ENCODE measurements around the gene TRDN.
"Not testable (repeated sequence)": the region's sequence is repeated elsewhere in the genome, so short reads cannot be mapped to it uniquely, and the experiment has no call there.

TRDN gene

DNA sequence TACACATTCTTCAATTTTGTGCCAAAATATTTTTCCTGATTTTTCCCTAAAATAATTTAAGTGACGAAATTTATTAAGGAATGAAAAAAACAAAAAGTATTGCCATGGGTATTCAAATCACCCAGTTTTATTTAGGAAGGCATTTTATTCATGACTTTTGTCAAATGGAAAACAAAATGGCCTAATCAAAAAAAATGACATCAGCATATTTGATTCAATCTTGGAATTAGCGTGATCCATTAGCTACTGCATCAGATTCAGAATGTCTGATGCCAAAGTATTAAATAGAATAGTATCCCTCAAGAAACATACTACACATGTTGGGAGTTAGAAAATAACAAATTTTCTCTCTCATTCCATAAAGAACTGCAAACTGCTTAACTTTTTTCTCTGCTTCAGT lies 129.2 kb downstream of the TRDN start:
- no peak for DNase-seq (ENCODE audit: low read depth)

DNA sequence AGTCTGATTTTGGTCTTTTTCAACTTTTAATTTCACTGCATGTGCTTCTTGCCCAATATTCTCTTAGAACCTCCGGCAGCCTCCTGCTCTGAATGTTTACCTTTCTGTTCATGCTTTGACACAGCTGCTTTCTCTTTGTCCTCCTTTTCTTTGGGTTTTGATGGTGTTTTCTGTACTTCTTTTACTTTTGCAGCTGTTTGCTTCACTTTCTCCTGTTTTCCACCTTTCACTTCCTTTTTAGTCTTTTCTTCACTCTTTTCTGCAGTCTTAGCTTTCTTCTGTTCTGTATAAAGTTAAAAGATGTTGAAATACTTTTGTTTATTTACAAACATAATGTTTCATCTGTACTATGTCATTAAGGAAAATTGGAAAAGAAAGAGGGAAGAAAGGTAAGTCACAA lies 133.1 kb downstream of the TRDN start:
- no peak for DNase-seq (ENCODE audit: low read depth)

DNA sequence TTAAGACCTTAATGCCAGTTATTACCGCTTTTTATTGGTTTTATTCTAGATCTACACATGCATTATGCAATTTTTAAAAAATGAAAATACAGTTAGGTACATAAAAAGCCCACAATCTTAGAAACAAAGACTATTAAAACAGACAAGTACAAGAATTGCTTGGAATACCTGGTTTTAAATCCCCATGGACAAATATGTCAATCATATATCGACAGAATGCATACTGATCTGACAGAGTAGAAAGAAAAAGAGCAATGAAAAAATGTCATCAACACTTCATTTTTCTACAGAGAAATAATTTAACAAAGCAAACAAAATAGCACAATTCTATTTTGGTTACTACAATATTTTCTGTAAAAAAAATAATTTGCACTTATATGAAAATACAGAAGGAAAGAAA lies 139.7 kb downstream of the TRDN start:
- no peak for DNase-seq (ENCODE audit: low read depth)

DNA sequence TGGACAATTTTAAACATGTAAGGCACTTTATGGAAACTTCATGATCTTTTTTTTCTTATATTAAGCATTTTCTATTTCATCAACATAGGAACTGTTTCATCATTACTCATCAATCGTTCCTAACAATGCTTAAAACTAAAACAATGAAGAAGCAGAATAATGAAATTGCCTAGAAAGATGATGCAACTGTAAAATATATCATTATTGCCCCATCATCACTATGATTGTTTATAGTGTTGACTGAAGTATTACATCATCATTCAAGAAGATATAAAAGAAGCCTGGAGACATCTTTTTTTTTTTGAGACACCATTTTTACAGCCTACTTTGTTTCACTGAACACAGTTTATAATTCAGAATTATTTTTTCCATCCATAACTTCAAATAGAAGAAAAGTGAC lies 147.2 kb downstream of the TRDN start:
- DNase-seq (ENCODE audit: low read depth): no peak

DNA sequence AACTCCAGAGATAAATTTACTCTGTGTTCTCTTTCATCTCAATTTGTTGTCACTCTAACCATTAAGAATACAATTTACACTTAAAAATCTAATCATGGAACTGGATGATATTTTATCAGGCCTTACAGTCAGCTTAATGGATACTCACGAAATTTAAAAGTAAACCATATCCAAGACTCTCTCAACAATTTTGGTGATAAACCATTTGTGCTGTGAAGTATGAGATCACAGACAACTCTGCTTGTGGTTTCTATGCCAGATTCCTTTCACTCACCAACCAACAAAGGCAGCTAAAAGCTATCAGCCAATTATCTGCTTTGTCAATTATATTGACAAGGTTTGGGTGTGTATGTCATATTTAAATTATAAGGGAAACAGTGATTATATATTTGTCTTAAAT lies 155.8 kb downstream of the TRDN start:
- DNase-seq (ENCODE audit: low read depth): no peak

DNA sequence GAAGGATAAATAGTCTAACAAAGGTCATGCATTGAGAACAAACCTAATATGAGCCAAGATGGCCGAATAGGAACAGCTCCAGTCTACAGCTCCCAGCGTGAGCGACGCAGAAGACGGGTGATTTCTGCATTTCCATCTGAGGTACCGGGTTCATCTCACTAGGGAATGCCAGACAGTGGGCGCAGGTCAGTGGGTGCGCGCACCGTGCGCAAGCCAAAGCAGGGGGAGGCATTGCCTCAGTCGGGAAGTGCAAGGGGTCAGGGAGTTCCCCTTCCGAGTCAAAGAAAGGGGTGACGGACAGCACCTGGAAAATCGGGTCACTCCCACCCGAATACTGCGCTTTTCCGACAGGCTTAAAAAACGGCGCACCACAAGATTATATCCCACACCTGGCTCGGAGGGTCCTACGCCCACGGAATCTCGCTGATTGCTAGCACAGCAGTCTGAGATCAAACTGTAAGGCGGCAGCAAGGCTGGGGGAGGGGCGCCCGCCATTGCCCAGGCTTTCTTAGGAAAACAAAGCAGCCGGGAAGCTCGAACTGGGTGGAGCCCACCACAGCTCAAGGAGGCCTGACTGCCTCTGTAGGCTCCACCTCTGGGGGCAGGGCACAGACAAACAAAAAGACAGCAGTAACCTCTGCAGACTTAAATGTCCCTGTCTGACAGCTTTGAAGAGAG lies 164.6 kb downstream of the TRDN start:
- not testable (repeated sequence) for DNase-seq (ENCODE audit: low read depth)

DNA sequence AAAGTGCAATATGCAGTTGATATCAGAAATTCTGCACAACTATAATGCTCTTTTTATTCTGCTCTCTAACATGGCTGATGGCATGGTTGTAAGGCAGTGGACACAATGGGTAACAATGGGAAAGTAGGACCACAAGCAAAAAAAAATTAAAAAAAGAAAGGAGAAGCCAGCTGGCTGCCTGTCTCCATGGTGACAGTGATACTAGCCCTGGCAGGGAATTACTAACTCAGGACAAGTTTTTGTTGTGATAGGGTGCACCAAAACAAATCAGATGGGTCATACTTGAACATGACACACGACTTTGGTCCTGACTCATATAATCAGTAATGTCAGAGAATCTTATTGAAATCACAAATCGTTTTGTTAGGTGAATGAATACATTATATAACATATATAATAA lies 169.4 kb downstream of the TRDN start:
- DNase-seq (ENCODE audit: low read depth): no peak

DNA sequence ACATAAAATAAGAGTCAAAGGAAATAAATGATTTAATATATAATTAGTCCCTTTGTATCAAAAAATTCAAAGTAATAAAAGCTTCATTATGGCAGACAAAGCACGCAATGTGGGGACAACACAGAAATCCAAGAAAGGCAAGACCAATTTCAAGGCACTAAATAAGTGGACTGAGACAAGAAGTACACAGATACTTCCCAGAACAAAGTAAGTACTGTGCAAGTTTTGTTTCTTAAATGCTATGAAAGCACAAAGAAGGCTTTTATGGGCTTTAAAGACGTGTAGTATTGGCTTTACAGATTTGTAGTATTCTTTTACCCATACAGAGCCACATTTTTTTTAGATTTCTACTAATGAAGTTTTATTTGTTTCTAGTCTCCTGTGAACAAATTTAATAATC lies 174.6 kb downstream of the TRDN start:
- no peak for DNase-seq (ENCODE audit: low read depth)

DNA sequence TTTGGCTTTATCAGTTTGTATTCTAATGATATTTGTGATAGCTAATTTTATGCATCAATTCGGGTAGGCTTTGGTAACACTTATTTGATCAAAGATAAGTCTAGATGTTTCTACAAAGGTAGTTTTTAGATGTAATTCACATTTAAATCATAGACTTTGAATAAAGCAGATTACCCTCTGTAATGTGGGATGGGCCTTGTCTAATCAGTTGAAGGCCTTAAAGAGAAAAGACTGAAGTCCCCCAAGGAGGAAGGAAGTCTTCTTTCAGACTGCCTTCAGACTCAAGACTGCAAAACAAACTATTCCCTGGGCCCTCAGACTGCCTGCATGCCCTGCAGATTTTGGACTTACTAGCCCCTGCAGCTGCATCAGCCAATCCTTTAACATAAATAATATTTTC lies 178.5 kb downstream of the TRDN start:
- DNase-seq (ENCODE audit: low read depth): no peak

DNA sequence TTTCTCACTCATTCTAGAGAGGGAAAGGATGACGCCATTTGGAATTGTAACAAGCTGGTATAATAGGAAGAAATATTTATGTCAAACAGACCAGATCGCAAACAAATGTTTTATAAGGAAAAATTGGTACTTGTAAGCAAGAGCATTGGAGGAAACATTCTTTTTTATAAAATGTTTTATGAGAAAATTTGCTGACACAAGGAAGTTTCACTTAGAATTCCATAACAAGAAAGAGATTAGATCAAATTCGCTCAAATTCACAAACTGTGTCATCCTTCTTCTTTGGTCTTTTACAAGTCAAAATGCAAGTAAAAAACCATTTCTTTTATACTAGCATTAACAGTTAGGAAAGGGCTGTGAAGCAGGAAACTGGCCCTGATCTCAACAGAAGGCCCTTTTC lies 179.9 kb downstream of the TRDN start:
- DNase-seq (ENCODE audit: low read depth): no peak

DNA sequence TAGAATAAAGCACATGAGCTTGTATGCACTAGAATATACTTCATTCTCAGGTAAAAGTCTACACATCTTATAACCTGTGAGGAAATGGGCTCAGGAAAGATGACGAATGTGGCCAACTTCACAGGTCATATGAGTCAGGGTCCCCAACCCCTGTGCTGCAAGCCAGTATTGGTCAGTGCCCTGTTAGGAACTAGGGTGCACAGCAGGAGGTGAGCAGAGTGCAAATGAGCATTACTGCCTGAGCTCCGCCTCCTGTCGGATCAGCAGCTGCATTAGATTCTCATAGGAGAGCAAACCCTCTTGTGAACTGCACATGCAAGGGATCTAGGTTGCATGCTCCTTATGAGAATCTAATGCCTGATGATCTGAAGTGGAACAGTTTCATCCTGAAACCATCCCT lies 182.3 kb downstream of the TRDN start:
- no peak for DNase-seq (ENCODE audit: low read depth)

DNA sequence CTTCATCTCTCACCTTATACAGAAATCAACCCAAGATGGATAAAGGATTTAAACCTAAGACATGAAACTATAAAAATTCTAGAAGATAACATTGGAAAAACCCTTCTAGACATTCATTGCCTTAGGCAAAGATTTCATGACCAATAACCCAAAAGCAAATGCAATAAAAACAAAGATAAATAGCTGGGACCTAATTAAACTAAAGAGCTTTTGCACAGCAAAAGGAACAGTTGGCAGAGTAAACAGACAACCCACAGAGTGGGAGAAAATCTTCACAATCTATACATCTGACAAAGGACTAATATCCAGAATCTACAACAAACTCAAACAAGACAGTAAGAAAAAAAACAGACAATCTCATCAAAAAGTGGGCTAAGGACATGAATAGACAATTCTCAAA lies 183.7 kb downstream of the TRDN start:
- DNase-seq (ENCODE audit: low read depth): not testable (repeated sequence)

DNA sequence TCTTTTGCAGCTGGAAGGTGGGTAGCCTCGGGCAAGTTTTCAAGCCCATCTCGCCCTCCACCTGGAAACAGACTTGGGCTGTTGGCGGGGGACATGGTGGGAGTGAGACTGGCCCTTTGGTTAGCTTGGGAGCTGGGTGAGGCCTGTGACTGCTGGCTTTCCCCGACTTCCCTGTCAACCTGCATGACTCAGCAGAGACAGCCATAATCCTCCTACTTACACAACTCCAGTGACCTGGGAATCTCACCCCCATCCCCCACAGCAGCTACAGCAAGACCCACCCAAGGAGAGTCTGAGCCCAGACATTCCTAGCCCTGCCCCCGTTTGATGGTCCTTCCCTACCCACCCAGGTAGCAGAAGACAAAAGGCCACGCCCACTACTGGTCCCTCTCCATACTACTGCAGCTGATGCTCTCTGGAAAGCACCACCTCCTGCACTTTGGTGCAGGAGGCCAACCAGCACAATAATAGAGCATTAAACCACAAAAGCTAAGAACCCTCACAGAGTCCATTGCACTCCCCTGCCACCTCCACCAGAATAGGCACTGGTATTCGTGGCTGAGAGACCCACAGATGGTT lies 188.4 kb downstream of the TRDN start:
- DNase-seq (ENCODE audit: low read depth): no peak

DNA sequence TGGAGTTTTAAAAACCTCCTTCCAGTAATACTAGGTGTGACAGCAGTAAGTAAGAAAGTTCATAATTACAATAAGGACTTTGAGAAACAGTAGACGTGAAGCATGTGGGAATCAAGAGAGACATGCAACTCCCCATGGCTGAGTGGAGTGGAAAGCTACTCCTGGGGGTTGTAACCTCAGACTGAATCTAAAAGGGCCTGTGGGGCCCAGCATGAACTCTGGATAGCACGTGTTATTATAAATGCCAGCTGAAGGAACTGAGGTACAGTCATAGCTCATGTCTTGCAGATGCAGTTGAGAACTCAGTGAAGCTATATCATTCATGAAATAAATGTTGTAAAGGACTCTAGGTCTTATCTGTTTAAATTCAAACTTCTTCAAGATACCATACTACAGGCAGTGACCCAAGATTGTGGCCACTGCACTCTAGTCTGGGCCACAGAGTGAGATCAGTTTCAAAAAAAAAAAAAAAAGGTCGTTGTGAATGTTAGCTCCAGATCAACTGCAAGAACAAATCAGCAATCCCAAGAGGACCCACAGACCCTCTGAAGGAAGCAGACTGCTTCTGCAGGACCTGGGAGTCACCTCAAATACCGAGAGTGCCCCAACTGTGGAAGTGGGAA lies 189.3 kb downstream of the TRDN start:
- no peak for DNase-seq (ENCODE audit: low read depth)

DNA sequence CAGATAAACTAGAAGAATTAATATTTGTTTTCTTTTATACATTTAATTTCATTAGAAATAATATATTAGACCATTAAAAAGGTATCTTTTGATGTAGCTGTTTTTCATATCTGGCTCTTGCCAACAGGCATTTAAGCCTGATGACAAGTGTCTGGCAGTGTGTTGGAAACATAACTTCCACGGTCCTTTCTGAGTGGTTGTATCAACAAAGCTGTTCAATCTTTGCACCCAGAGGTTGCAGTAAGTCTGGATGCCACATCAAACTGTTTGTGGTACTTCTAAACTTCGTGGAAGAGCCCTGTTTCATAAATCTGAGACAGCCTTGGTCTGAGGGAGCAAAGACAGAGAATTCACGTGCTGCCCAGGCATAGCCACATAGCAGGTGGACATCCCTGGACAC lies 197.4 kb downstream of the TRDN start:
- DNase-seq (ENCODE audit: low read depth): no peak

DNA sequence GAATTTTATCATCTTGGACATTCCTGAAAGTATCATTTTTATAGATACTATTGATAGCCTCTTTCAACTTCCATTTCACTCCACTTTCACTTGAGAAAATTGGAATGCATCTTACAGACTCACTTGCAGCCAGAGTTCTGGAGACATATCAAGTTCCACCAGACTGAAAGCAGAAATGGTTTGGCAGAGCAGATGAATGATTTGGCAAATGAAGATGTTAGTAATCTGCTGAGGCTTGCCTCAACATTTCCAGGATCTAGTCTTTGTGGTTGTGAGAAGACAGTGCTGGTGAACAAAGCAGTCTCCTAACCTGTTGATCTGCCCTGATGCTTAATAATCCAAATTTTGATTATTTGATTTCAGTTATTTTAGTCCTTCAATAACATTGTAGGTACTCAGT lies 202.6 kb downstream of the TRDN start:
- no peak for DNase-seq (ENCODE audit: low read depth)

DNA sequence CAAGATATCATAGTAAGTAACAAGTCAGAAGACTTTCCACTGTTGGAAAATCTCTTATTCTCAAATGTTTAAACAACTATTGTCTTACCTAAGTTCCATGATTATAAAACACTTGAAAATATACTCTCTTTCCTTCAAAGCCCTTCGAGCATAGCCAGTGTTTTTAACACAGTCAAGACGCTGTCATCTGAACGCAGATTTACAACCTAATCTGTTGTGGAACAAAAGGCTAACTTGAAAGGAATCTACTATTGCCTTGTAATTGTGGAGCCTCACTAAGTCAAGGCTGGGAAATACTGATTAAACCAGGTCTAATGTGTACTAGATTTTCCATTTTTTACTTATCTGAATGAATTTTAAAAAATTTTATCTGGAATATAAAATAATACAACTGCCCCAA lies 205.8 kb downstream of the TRDN start:
- DNase-seq (ENCODE audit: low read depth): no peak

DNA sequence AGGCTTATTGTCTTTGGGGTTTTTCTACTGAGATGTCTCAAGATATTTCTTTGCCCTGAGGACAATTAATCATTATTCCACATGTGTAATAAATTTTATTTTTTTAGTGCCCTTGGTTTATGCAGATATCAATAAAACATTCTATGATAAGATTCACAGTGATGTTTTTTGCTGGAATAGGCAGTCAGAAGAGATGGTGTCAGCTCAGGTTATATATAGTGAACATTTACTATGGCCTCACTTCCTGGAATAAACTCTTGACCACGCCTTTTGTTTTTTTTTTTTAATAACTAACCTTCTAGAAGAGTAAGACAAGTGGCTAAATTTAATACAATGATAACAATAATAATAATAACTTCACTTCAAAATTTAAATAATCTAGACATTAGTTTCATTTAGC lies 209.7 kb downstream of the TRDN start:
- DNase-seq (ENCODE audit: low read depth): no peak

DNA sequence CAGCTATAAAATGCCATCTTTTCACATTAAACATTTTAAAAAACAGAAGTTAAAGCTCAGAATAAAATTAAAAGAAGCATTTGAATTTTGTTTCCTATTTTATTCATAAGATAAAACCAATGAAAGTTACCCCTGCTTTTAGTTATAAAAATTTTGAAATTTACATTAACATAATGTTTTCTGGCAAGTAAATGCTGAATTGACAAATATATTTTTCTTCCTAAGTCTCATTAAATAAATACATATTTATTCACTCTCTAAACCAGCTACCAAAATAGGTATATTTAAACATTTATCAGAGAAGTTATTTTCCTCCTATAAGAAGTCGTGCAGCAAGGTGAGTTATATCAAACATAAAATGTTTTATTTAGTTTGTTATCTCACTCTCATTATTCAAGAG lies 213.6 kb downstream of the TRDN start:
- no peak for DNase-seq (ENCODE audit: low read depth)

DNA sequence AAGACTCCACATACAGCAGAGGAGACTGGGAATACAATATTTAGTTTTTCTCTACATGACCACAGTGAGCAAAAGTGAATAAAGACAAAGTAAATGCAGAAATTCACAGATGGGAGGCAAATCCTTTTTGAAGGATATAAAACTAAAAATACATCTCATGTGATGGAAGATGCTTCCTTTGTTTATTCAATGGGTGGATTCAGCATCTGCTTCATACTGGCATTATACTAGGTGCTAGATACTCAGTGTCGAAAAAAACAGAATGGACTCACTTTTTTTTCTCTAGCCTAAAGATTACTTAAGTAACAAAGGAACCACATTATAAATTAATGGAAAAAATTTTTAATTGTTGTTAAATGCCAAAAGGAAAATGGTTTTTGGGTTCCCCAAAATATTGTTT lies 216.2 kb downstream of the TRDN start:
- no peak for DNase-seq (ENCODE audit: low read depth)

DNA sequence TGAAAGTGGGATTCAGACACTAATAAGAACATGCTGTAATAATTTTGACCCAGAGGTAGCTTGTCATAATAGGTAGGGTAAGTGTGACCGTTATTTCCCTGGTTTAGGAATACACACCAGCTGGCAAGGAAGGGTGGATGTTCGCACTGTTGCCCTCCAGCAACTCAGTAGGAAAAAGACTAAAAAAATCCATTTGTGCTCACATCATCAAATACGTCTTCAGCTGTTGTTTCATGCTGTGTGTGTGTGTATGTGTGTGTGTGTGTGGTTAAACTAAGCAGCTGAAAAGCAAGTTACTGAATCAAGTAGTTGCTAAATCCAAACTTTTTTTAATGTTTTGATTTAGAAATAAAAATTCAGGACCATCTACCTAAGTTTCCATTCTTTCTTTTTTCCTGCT lies 218.7 kb downstream of the TRDN start:
- DNase-seq (ENCODE audit: low read depth): no peak

DNA sequence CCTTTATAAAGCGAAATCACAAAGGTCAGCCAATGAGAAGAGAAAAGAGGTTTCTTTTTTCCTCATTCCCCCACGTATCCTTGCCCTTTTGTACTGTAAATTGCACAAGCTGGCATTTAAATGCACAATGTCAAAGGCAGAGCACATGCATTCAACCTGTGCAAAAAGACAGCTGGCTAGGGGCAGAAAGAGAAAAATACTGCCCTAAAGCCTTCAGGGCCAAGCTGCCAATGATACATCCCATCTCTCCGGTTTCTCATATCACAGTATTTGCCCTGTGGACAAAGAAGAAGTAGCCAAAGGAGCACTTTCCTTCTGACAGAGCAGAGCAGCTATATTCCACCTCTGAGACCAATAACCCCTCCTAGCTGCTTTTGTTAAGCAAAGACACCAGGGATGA lies 219.2 kb downstream of the TRDN start:
- DNase-seq (ENCODE audit: low read depth): no peak

DNA sequence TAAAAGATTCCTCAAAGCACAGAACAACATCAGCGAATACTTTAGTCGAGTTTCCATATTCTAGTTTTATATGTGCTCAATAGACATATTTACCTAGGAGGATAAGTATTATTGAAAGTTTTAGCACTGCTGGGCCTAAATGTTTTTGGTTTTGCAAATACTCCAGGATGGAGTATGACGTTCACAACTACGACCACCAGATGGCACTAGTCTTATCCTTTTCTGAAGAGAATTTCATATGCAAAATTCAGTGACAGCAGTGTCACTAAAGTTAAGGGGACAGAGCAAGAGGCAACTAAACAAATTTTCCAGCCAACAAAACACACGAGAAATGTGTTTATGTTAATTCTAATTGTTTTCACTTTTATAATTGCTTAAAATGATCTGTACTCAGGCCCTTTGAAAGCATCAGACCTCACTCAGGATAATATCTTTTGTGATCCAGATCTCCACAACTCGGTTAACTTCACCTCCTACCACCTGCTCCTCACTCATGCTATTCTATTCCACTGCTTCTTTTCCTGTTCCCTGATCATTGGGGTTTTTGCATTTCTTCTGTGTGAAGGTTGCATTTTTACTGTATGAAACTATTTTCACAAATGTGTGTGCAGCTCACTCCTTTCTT lies 220.8 kb downstream of the TRDN start:
- peak; percentile 9 for DNase-seq (ENCODE audit: low read depth)

DNA sequence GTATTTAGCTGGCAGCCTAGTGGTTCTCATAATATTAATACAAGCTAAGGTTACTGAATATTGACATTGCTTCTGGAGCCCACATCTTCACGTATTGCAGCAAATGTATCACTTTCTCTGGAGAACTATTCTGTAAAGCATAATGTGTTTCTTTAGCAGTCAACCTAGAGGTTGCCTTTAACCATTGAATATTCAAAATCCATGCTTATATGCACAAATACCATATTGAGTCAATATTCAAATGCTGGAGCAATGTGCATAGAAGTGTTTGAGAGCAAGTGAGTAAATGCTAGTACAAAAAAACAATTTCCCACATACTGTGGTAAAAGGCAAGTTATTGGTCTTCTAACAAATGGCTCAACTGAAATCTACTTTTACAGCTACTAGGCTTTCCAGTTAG lies 231.8 kb downstream of the TRDN start:
- no peak for DNase-seq (ENCODE audit: low read depth)
